ENCODE measurements around the gene PTPRR. TPM values are rescaled to one million over a fixed set of nuclear protein-coding genes. Genes with fewer than 3 reads are reported as not detected.

The PTPRR gene
- total RNA-seq, 2 experiments from 2014 or later = not detected

GRCh38 chr12:70756118-70756517 lies 164.4 kb downstream of the PTPRR start:
- ChIA-PET POLR2A (no interaction called here), CTCF (no interaction called here)
- H3K27ac Mint-ChIP-seq = no peak overlapping the region

GRCh38 chr12:70754330-70754741 lies 166.2 kb downstream of the PTPRR start:
- no peak overlapping the region for H3K4me3 Mint-ChIP-seq
- TF ChIP-seq CTCF (IDR thresholded peaks at IDR 0.05) = no peak
- H3K27ac ChIP-seq (ENCODE audit: low read depth in 1 of 2, low read length in 2 of 2) = no peak overlapping the region
- no peak overlapping the region for H3K27ac Mint-ChIP-seq
- no peaks in the 10 kb centered on the region for H3K36me3 Mint-ChIP-seq (ENCODE audit: low read depth)
- no peaks in the 10 kb centered on the region for H3K9me3 Mint-ChIP-seq
- no peak for ATAC-seq (ENCODE audit: poor library complexity)
- ChIA-PET POLR2A (no interaction called here), CTCF (no interaction called here)
- no peak for DNase-seq
- no peaks in the 10 kb centered on the region for H3K4me1 Mint-ChIP-seq (ENCODE audit: low read depth)
- peaks cover 45% of the 10 kb centered on the region for H3K27me3 Mint-ChIP-seq
- no peaks in the 10 kb centered on the region for H3K9me3 ChIP-seq (ENCODE audit: control insufficient read depth in 1 of 2, insufficient read depth in 1 of 2, low read length in 2 of 2)
- H3K4me1 ChIP-seq (ENCODE audit: insufficient read depth, low read length) = no peaks in the 10 kb centered on the region
- H3K36me3 ChIP-seq (ENCODE audit: insufficient read depth, low read length) = no peaks in the 10 kb centered on the region
- no peaks in the 10 kb centered on the region for H3K27me3 ChIP-seq (ENCODE audit: control insufficient read depth in 1 of 2, insufficient read depth in 2 of 2, low read length in 2 of 2)
- H3K4me3 ChIP-seq (ENCODE audit: low read length) = no peak overlapping the region
- intact Hi-C loops (cut with DNase I, micrococcal nuclease) = no loop called here

More at GRCh38 chr12:70756118-70756517, 164.4 kb downstream of the PTPRR start:
- no peak overlapping the region for H3K27ac ChIP-seq (ENCODE audit: low read depth in 1 of 2, low read length in 2 of 2)
- no peak for TF ChIP-seq CTCF (IDR thresholded peaks at IDR 0.05)
- no peak for DNase-seq
- no peak for ATAC-seq (ENCODE audit: poor library complexity)
- H3K27me3 ChIP-seq (ENCODE audit: control insufficient read depth in 1 of 2, insufficient read depth in 2 of 2, low read length in 2 of 2) = no peaks in the 10 kb centered on the region
- Mint-ChIP-seq H3K4me1 (ENCODE audit: low read depth) (no peaks in the 10 kb centered on the region), H3K36me3 (ENCODE audit: low read depth) (no peaks in the 10 kb centered on the region), H3K27me3 (peaks cover 35% of the 10 kb centered on the region), H3K9me3 (no peaks in the 10 kb centered on the region), H3K4me3 (no peak overlapping the region)
- H3K9me3 ChIP-seq (ENCODE audit: control insufficient read depth in 1 of 2, insufficient read depth in 1 of 2, low read length in 2 of 2) = no peaks in the 10 kb centered on the region
- intact Hi-C loops (cut with DNase I, micrococcal nuclease) = no loop called here
- H3K36me3 ChIP-seq (ENCODE audit: insufficient read depth, low read length) = no peaks in the 10 kb centered on the region
- no peak overlapping the region for H3K4me3 ChIP-seq (ENCODE audit: low read length)
- H3K4me1 ChIP-seq (ENCODE audit: insufficient read depth, low read length) = no peaks in the 10 kb centered on the region

GRCh38 chr12:70752327-70752726 lies 168.2 kb downstream of the PTPRR start:
- H3K4me1 ChIP-seq (ENCODE audit: insufficient read depth, low read length) = no peaks in the 10 kb centered on the region
- no peak overlapping the region for H3K27ac Mint-ChIP-seq
- H3K27me3 ChIP-seq (ENCODE audit: control insufficient read depth in 1 of 2, insufficient read depth in 2 of 2, low read length in 2 of 2) = no peaks in the 10 kb centered on the region
- H3K27ac ChIP-seq (ENCODE audit: low read depth in 1 of 2, low read length in 2 of 2) = no peak overlapping the region
- DNase-seq = no peak
- TF ChIP-seq CTCF (IDR thresholded peaks at IDR 0.05) = no peak
- no peaks in the 10 kb centered on the region for H3K9me3 Mint-ChIP-seq
- ATAC-seq (ENCODE audit: poor library complexity) = no peak
- intact Hi-C loops (cut with DNase I, micrococcal nuclease) = no loop called here
- no peaks in the 10 kb centered on the region for H3K4me1 Mint-ChIP-seq (ENCODE audit: low read depth)
- ChIA-PET POLR2A (no interaction called here), CTCF (no interaction called here)
- H3K27me3 Mint-ChIP-seq = peaks cover 50% of the 10 kb centered on the region
- no peaks in the 10 kb centered on the region for H3K36me3 Mint-ChIP-seq (ENCODE audit: low read depth)
- no peak overlapping the region for H3K4me3 ChIP-seq (ENCODE audit: low read length)
- H3K36me3 ChIP-seq (ENCODE audit: insufficient read depth, low read length) = no peaks in the 10 kb centered on the region
- H3K9me3 ChIP-seq (ENCODE audit: control insufficient read depth in 1 of 2, insufficient read depth in 1 of 2, low read length in 2 of 2) = no peaks in the 10 kb centered on the region
- H3K4me3 Mint-ChIP-seq = no peak overlapping the region
